ENCODE measurements around the gene PTMA. TPM values are rescaled to one million over a fixed set of nuclear protein-coding genes. Genes with fewer than 3 reads are reported as not detected.

Gene PTMA
- total RNA-seq, 1 donor from 2014 or later: 1,228 TPM

DNA sequence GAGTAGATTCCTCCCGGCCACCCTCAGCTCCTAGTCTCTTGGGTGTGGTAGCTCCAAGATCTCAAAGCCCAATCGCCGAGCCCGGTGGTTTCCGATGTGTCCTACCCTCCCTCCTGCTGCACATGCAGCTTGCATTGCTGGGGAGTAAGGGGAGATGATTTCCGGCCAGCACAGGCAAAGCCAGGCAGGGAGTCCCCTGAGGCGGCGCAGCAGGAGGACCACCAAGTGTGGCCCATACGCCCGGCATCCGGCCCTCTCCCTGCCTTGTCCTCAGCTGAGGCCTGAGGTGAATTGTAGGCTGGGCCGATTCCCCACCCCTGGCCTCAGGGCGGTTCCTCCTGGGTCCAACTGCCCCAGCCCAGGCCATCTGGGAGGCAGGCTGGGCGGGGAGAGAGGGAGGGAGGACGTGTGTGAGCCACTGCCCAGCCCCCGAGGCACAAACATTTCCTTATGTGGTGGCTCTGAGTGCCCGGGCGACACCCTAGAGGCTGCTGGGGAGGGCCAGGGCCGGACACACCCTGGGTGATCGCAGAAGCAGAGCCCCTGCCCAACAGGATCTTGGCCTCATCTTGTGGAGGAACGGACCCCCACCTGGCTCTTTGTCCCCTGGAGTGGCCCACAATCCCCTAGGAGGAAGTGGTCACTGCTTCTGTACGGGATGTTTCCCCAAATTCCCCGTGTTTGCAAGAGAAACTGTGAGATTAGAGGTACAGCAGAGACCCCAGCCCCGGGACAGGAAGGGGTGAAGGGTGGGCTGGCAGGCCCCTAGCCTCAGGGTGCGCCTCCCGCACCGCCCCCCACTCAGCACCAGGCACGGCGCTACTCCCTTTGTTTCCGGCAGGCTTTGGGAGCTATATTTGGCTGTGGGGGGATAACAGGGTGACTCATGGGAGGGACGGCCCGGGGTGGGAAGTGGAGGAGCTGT, 41.9 kb upstream of the PTMA start:
- peak overlapping the region; percentile 94 for H3K27ac Mint-ChIP-seq
- peaks cover 5% of the 10 kb centered on the region for H3K4me1 Mint-ChIP-seq (ENCODE audit: unreplicated experiment)
- no peaks in the 10 kb centered on the region for H3K36me3 Mint-ChIP-seq
- peak overlapping the region; percentile 83 for H3K4me3 Mint-ChIP-seq
- H3K9me3 Mint-ChIP-seq: no peaks in the 10 kb centered on the region
- no peaks in the 10 kb centered on the region for H3K27me3 Mint-ChIP-seq
- TF ChIP-seq, protein P1, sequence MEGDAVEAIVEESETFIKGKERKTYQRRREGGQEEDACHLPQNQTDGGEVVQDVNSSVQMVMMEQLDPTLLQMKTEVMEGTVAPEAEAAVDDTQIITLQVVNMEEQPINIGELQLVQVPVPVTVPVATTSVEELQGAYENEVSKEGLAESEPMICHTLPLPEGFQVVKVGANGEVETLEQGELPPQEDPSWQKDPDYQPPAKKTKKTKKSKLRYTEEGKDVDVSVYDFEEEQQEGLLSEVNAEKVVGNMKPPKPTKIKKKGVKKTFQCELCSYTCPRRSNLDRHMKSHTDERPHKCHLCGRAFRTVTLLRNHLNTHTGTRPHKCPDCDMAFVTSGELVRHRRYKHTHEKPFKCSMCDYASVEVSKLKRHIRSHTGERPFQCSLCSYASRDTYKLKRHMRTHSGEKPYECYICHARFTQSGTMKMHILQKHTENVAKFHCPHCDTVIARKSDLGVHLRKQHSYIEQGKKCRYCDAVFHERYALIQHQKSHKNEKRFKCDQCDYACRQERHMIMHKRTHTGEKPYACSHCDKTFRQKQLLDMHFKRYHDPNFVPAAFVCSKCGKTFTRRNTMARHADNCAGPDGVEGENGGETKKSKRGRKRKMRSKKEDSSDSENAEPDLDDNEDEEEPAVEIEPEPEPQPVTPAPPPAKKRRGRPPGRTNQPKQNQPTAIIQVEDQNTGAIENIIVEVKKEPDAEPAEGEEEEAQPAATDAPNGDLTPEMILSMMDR (conservative IDR thresholded peaks at IDR 0.05): no peak
- DNase-seq (ENCODE audit: extremely low spot score, unreplicated experiment): peak; percentile 80

DNA sequence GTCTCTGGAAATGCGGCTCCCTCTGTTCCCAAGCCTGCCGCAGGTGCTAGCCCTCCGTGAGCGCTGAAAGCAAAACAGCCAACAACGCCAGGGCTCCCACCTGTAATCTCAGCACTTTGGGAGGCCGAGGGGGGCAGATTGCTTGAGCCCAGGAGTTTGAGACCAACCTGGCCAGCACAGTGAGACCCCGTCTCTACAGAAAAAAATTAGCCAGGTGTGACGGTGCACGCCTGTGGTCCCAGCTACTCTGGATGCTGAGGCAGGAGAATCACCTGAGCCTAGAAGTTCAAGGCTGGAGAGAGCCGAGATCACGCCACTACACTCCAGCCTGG, 41.3 kb upstream of the PTMA start:
- H3K9me3 Mint-ChIP-seq: no peaks in the 10 kb centered on the region
- DNase-seq (ENCODE audit: extremely low spot score, unreplicated experiment): no peak
- no peaks in the 10 kb centered on the region for H3K27me3 Mint-ChIP-seq
- TF ChIP-seq, protein P1 (conservative IDR thresholded peaks at IDR 0.05): no peak
- H3K4me3 Mint-ChIP-seq: peak overlapping the region; percentile 83
- H3K36me3 Mint-ChIP-seq: no peaks in the 10 kb centered on the region
- H3K4me1 Mint-ChIP-seq (ENCODE audit: unreplicated experiment): peaks cover 11% of the 10 kb centered on the region
- H3K27ac Mint-ChIP-seq: peak overlapping the region; percentile 94

- H3K4me1 Mint-ChIP-seq (ENCODE audit: unreplicated experiment): peaks cover 11% of the 10 kb centered on the region
- no peak overlapping the region for H3K4me3 Mint-ChIP-seq
- TF ChIP-seq, protein P1 (conservative IDR thresholded peaks at IDR 0.05): no peak
Observed at GRCh38 chr2:231667496-231667895, 40.8 kb upstream of the PTMA start.

GRCh38 chr2:231668981-231669380, 39.3 kb upstream of the PTMA start:
- H3K4me3 Mint-ChIP-seq: no peak overlapping the region
- H3K36me3 Mint-ChIP-seq: no peaks in the 10 kb centered on the region
- H3K9me3 Mint-ChIP-seq: no peaks in the 10 kb centered on the region
- no peaks in the 10 kb centered on the region for H3K27me3 Mint-ChIP-seq
- H3K4me1 Mint-ChIP-seq (ENCODE audit: unreplicated experiment): peaks cover 14% of the 10 kb centered on the region
- H3K27ac Mint-ChIP-seq: peak overlapping the region; percentile 55
- DNase-seq (ENCODE audit: extremely low spot score, unreplicated experiment): no peak
- TF ChIP-seq, protein P1 (conservative IDR thresholded peaks at IDR 0.05): no peak

More at GRCh38 chr2:231667496-231667895, 40.8 kb upstream of the PTMA start:
- Mint-ChIP-seq H3K9me3 (no peaks in the 10 kb centered on the region), H3K27me3 (no peaks in the 10 kb centered on the region), H3K27ac (peak overlapping the region; percentile 94), H3K36me3 (no peaks in the 10 kb centered on the region)
- DNase-seq (ENCODE audit: extremely low spot score, unreplicated experiment): no peak

DNA sequence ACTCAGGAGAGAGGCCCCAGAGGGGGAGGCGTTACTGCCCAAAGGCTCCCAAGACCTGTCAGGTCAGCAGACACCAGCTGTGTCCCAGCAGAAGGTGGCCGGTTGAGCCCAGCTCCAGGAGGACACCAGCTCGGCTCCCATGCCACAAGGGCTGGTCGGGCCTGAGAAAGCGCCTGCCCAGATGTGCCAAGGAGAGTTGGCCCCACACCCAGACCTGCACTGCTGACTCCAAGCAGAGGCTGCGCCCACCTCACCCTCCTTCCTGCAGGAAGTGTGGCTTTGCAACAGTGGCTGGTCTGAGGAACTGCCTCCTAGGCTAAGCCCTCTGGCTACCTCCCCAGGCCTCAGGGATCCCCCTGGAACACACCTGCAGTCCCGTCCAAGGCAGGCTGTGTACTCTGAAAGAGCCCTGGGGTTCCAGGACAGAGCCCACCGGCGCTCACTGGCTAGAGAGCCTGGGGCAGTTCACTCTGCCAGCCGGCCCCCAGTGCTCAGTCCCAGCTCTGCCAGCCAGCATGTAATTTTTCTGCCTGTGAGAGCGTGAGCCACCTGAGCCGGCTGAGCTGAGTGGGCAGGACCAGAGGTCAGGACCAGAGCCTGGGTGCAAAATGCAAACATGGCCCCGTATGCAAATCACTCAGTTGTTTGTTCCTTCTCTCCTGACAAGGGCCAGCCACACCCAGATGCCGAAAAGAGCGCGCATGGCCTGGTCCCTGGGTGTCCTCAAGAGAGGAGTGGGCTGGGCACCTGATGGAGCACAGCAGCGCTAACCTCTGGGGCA, 36.9 kb upstream of the PTMA start:
- Mint-ChIP-seq H3K9me3 (no peaks in the 10 kb centered on the region), H3K27me3 (no peaks in the 10 kb centered on the region), H3K36me3 (no peaks in the 10 kb centered on the region), H3K4me3 (no peak overlapping the region), H3K4me1 (ENCODE audit: unreplicated experiment) (peaks cover 12% of the 10 kb centered on the region), H3K27ac (peak overlapping the region; percentile 36)
- TF ChIP-seq, protein P1 (conservative IDR thresholded peaks at IDR 0.05): peak; percentile 49
- no peak for DNase-seq (ENCODE audit: extremely low spot score, unreplicated experiment)
